ENCODE measurements around the gene HERPUD1. TPM values are rescaled to one million over a fixed set of nuclear protein-coding genes. Genes with fewer than 3 reads are reported as not detected.

HERPUD1 gene
- total RNA-seq, 1 experiment from 2014 or later = 30.8 TPM

DNA sequence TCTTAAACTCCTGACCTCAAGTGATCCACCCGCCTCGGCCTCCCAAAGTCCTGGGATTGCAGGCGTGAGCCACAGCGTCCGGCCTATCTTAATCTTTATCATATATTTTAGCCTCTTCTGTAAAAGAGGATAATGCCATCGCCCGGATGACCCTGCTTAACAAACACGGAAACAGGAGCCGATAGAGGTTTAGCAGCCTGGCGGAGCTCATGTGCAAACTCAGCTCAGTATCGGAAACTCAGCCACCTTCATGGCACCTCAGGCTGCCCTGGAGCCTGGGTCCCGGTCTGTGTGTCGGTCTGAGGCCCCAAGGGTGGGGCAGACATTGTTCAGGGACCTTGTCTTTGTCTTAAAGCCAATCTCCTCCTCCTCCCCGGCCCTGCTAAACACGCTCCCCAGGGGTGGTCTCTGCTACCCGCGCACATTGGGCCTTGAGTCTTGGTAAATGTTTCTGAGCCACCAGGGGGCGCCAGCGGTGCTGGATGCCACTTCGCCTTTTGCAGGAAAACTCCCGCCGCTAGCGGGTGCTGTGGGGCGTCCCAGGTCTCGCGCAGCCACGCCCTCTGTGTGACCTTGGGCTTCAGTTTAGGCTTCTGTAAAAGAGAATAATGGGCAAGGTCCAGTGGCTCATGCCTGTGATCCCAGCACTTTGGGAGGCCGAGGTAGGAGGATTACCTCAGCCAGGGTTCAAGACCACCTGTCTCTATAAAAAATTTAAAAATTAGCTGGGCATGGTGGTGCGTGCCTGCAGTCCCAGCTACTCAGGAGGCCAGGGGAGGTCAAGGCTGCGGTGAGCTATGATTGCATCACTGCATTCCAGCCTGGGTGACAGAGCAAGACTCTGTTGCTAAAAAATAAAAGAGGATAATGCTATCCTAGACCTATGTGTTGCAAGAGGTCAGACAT is 32.6 kb downstream of the HERPUD1 start:
- POLR2A ChIA-PET = no interaction called here
- TF ChIP-seq FOXP1 (CRISPR knock-in tag; IDR thresholded peaks at IDR 0.05; ENCODE audit: borderline replicate concordance) (peak; percentile 23; the same call in 1 of the 2 replicates), ZNF317 (CRISPR knock-in tag; IDR thresholded peaks at IDR 0.05; ENCODE audit: borderline replicate concordance, low read depth) (no peak), RORB (CRISPR knock-in tag; IDR thresholded peaks at IDR 0.05) (no peak), ETV6 (CRISPR knock-in tag; IDR thresholded peaks at IDR 0.05) (0 out of 2 replicates have a peak, but pooled peaks have one; percentile 38), SP1 (CRISPR knock-in tag; conservative IDR thresholded peaks at IDR 0.05) (peak; percentile 67), TEAD1 (CRISPR knock-in tag; IDR thresholded peaks at IDR 0.05) (peak; percentile 29; the same call in 1 of the 2 replicates), CREM (CRISPR knock-in tag; IDR thresholded peaks at IDR 0.05) (0 out of 2 replicates have a peak, but pooled peaks have one; percentile 37), OVOL2 (CRISPR knock-in tag; IDR thresholded peaks at IDR 0.05; ENCODE audit: borderline replicate concordance) (no peak), ESRRA (CRISPR knock-in tag; IDR thresholded peaks at IDR 0.05; ENCODE audit: borderline replicate concordance) (peak; percentile 98), SOX15 (CRISPR knock-in tag; IDR thresholded peaks at IDR 0.05) (no peak), ZNF423 (CRISPR knock-in tag; IDR thresholded peaks at IDR 0.05) (no peak), GABPB1 (CRISPR knock-in tag; IDR thresholded peaks at IDR 0.05) (peak; percentile 94)
- TF ChIP-seq, protein P1, sequence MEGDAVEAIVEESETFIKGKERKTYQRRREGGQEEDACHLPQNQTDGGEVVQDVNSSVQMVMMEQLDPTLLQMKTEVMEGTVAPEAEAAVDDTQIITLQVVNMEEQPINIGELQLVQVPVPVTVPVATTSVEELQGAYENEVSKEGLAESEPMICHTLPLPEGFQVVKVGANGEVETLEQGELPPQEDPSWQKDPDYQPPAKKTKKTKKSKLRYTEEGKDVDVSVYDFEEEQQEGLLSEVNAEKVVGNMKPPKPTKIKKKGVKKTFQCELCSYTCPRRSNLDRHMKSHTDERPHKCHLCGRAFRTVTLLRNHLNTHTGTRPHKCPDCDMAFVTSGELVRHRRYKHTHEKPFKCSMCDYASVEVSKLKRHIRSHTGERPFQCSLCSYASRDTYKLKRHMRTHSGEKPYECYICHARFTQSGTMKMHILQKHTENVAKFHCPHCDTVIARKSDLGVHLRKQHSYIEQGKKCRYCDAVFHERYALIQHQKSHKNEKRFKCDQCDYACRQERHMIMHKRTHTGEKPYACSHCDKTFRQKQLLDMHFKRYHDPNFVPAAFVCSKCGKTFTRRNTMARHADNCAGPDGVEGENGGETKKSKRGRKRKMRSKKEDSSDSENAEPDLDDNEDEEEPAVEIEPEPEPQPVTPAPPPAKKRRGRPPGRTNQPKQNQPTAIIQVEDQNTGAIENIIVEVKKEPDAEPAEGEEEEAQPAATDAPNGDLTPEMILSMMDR (IDR thresholded peaks at IDR 0.05) = peak; percentile 95
- TF ChIP-seq, protein P2, sequence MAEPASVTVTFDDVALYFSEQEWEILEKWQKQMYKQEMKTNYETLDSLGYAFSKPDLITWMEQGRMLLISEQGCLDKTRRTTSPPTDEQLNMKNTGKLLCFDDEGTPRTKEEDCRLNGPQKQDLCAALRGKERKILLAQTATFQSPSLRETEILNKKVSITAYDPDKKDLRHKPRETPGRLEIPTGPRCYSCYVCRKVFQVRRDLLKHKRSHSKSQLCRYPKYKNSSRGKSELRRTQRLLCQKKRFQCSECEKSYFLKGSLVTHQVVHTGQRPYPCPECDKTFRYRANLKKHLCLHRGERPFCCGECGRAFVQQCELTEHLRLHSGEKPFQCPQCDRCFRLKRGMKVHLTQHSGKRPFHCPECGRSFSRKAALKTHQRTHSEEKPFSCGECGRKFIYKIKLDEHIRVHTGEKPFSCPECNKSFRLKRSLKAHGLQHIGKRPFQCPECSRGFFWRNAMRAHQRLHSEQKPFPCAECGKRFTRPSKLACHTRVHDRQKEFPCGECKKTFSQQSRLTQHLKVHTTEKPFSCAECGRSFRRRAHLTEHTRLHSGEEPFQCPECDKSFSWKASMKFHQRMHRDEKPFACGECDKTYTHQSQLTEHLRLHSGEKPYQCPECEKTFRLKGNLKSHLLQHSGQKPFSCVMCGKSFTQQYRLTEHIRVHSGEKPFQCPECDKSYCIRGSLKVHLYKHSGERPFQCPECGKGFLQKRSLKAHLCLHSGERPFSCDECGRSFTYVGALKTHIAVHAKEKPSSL (CRISPR knock-in tag; conservative IDR thresholded peaks at IDR 0.05) = no peak
- TF ChIP-seq, protein P3, sequence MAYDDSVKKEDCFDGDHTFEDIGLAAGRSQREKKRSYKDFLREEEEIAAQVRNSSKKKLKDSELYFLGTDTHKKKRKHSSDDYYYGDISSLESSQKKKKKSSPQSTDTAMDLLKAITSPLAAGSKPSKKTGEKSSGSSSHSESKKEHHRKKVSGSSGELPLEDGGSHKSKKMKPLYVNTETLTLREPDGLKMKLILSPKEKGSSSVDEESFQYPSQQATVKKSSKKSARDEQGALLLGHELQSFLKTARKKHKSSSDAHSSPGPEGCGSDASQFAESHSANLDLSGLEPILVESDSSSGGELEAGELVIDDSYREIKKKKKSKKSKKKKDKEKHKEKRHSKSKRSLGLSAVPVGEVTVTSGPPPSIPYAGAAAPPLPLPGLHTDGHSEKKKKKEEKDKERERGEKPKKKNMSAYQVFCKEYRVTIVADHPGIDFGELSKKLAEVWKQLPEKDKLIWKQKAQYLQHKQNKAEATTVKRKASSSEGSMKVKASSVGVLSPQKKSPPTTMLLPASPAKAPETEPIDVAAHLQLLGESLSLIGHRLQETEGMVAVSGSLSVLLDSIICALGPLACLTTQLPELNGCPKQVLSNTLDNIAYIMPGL (CRISPR knock-in tag; IDR thresholded peaks at IDR 0.05) = peak; percentile 93
- TF ChIP-seq, protein P4, sequence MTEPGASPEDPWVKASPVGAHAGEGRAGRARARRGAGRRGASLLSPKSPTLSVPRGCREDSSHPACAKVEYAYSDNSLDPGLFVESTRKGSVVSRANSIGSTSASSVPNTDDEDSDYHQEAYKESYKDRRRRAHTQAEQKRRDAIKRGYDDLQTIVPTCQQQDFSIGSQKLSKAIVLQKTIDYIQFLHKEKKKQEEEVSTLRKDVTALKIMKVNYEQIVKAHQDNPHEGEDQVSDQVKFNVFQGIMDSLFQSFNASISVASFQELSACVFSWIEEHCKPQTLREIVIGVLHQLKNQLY (CRISPR knock-in tag; IDR thresholded peaks at IDR 0.05) = no peak
- CTCF ChIA-PET = interaction anchor here (0.5 to 3.7 kb wide), 48 partner anchors 9 to 464 kb away, joined by 3 to 71 read pairs (median 4); partner anchors contain the start of genes ARL2BP, CPNE2, HERPUD1 and NLRC5
- peak; percentile 98 for DNase-seq (ENCODE audit: low spot score)
- no peak overlapping the region for H3K27ac Mint-ChIP-seq
- peaks cover 4% of the 10 kb centered on the region; the same call in 1 of the 2 replicates for H3K9me3 Mint-ChIP-seq
- peaks cover 7% of the 10 kb centered on the region for H3K4me1 Mint-ChIP-seq
- H3K36me3 Mint-ChIP-seq = no peaks in the 10 kb centered on the region
- no peaks in the 10 kb centered on the region for H3K27me3 Mint-ChIP-seq (ENCODE audit: low read depth)
- ATAC-seq = peak; percentile 91
- peak overlapping the region; percentile 18; the same call in 1 of the 2 replicates for H3K4me3 Mint-ChIP-seq

All from WTC11 (cell line).